DND-41 (cell line): Measurements from ENCODE around the gene TMEM51.

ENCODE experiments used
- ATAC-seq: fragments of 200-7000 bp; cut with Tn5 transposase; 3 replicates; pipeline ENCODE4 v1.9.1; 2021; ENCODE audit warnings: low read depth; ENCODE audit not compliant: insufficient read depth
- DNase-seq: peaks from one replicate; pipeline ENCODE4 v3.0.0-alpha.2; 2020
- H2AFZ ChIP-seq: 2 replicates; pipeline ENCODE4 v1.6.0; 2012; ENCODE audit warnings: low read depth, low read length
- H3K27ac ChIP-seq: 2 replicates; pipeline ENCODE4 v1.5.1; 2012; ENCODE audit warnings: low read length, inconsistent platforms
- H3K27me3 ChIP-seq: fragments of 200-600 bp; sonication (generic); 2 replicates; pipeline ENCODE4 v1.6.0; 2012; ENCODE audit warnings: low read length, mild to moderate bottlenecking, inconsistent platforms; ENCODE audit not compliant: insufficient read depth, poor library complexity
- H3K36me3 ChIP-seq: 2 replicates; pipeline ENCODE4 v1.5.1; 2012; ENCODE audit warnings: low read length, inconsistent platforms; ENCODE audit not compliant: insufficient read depth
- H3K4me1 ChIP-seq: 2 replicates; pipeline ENCODE4 v1.5.1; 2012; ENCODE audit warnings: mild to moderate bottlenecking, low read length; ENCODE audit not compliant: insufficient read depth
- H3K4me2 ChIP-seq: 2 replicates; pipeline ENCODE4 v1.6.0; 2012; ENCODE audit warnings: mild to moderate bottlenecking, moderate library complexity, low read length, inconsistent platforms; ENCODE audit not compliant: insufficient read depth
- H3K4me3 ChIP-seq, 2 experiments: fragments of 200-600 bp in 1 of 2; shearing (Covaris generic) in 1 of 2; 2 replicates each; pipeline ENCODE4 v1.5.1; 2012 to 2016; ENCODE audit warnings: inconsistent platforms in 2 of 2, low read length in 2 of 2, mild to moderate bottlenecking in 2 of 2, low read depth in 1 of 2, moderate library complexity in 1 of 2
- H3K79me2 ChIP-seq: 2 replicates; pipeline ENCODE4 v1.6.0; 2012; ENCODE audit warnings: low read length, inconsistent platforms; ENCODE audit not compliant: insufficient read depth
- H3K9ac ChIP-seq: 2 replicates; pipeline ENCODE4 v1.6.0; 2012; ENCODE audit warnings: low read depth, mild to moderate bottlenecking, inconsistent platforms, low read length, moderate library complexity
- H3K9me3 ChIP-seq: 2 replicates; pipeline ENCODE4 v1.5.1; 2012; ENCODE audit warnings: low read length, moderate library complexity, mild to moderate bottlenecking, inconsistent platforms; ENCODE audit not compliant: insufficient read depth, severe bottlenecking
- H4K20me1 ChIP-seq: 2 replicates; pipeline ENCODE4 v1.6.0; 2012; ENCODE audit warnings: low read length; ENCODE audit not compliant: insufficient read depth
- CTCF ChIP-seq: IDR thresholded peaks from 2 replicates; pipeline ENCODE4 v1.5.1; 2012; ENCODE audit warnings: borderline replicate concordance, low read length, moderate library complexity, mild to moderate bottlenecking; ENCODE audit not compliant: poor library complexity, severe bottlenecking; ENCODE audit errors: extremely low read depth
- EZH2 ChIP-seq: IDR thresholded peaks from 3 replicates; pipeline ENCODE4 v1.6.1; 2012; ENCODE audit warnings: borderline replicate concordance, low read depth, mild to moderate bottlenecking, moderate library complexity, low read length, inconsistent platforms; ENCODE audit not compliant: severe bottlenecking

TMEM51 gene

GRCh38 chr1:15176898-15177665 is 23.5 kb downstream of the TMEM51 start:
- Histone ChIP-seq H2AFZ (no peak overlapping the region), H3K79me2 (no peaks in the 10 kb centered on the region), H4K20me1 (no peaks in the 10 kb centered on the region), H3K4me2 (no peak overlapping the region), H3K4me1 (no peaks in the 10 kb centered on the region), H3K27ac (no peak overlapping the region), H3K36me3 (no peaks in the 10 kb centered on the region), H3K27me3 (peaks cover 3% of the 10 kb centered on the region), H3K9ac (no peak overlapping the region), H3K9me3 (no peaks in the 10 kb centered on the region), H3K4me3 (no peak overlapping the region)
- DNase-seq (no peak), ATAC-seq (no peak)
- TF ChIP-seq EZH2 (no peak), CTCF (no peak)

GRCh38 chr1:15177710-15178166 is 24.2 kb downstream of the TMEM51 start:
- H3K27ac ChIP-seq = no peak overlapping the region

GRCh38 chr1:15178571-15179484 is 25.3 kb downstream of the TMEM51 start:
- Histone ChIP-seq H3K4me3 (no peak overlapping the region), H2AFZ (no peak overlapping the region), H3K36me3 (no peaks in the 10 kb centered on the region), H3K9ac (no peak overlapping the region), H3K27me3 (peaks cover 3% of the 10 kb centered on the region), H3K4me1 (no peaks in the 10 kb centered on the region), H3K4me2 (no peak overlapping the region), H4K20me1 (no peaks in the 10 kb centered on the region), H3K9me3 (no peaks in the 10 kb centered on the region), H3K27ac (no peak overlapping the region), H3K79me2 (no peaks in the 10 kb centered on the region)
- DNase-seq (no peak), ATAC-seq (no peak)
- no peak for TF ChIP-seq CTCF
- TF ChIP-seq EZH2 = no peak

More at GRCh38 chr1:15177710-15178166, 24.2 kb downstream of the TMEM51 start:
- H3K27me3 ChIP-seq = peaks cover 3% of the 10 kb centered on the region
- no peaks in the 10 kb centered on the region for H3K9me3 ChIP-seq
- no peak overlapping the region for H2AFZ ChIP-seq
- H4K20me1 ChIP-seq = no peaks in the 10 kb centered on the region
- no peak overlapping the region for H3K4me2 ChIP-seq
- ATAC-seq (no peak), DNase-seq (no peak)
- no peaks in the 10 kb centered on the region for H3K4me1 ChIP-seq
- no peak for TF ChIP-seq CTCF
- TF ChIP-seq EZH2 = no peak
- no peak overlapping the region for H3K9ac ChIP-seq
- no peak overlapping the region for H3K4me3 ChIP-seq
- no peaks in the 10 kb centered on the region for H3K36me3 ChIP-seq
- no peaks in the 10 kb centered on the region for H3K79me2 ChIP-seq
